Measurements from ENCODE around the gene ABI2. TPM values are rescaled to one million over a fixed set of nuclear protein-coding genes. Genes with fewer than 3 reads are reported as not detected.

Gene ABI2
- polyA plus RNA-seq, 1 of the 3 experiments (the other 2 are of a cell fraction) = 51.5 TPM

DNA sequence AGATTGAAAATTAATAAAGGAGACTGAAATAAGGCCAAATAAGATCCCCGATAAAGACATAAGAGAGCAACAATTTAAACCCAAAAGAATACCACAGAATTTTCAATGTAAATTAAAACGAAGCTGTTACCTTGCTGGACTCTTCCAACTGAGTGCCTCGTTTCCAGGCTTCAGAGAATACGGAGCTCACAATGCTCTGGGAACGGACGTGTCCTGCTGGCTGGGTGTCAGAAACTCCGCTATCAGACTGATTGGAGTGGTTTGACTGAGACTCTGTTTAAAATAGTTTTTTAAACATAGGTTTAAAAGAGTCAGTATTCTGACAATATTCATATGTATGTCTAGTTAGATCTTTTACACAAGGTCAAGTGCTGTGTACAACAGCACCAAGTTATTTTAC is 116.5 kb downstream of the ABI2 start:
- DNase-seq = no peak
- POLR2A ChIA-PET = no interaction called here
- peak overlapping the region in 1 of 2 experiments; percentile 61; a peak in 1 of 4 replicates for H3K27ac ChIP-seq (ENCODE audit: low read depth in 2 of 2, low read length in 1 of 2)

More for the DNA sequence above, 116.5 kb downstream of the ABI2 start:
- CTCF ChIA-PET = interaction anchor here (1.1 kb wide), 1 partner anchor 10 kb away, joined by 4 read pairs; no protein-coding TSS in a partner anchor
- Histone ChIP-seq H3K36me3 (replicated peaks in 1 of 2; ENCODE audit: control insufficient read depth in 1 of 2, insufficient read depth in 2 of 2, low read length in 1 of 2) (peaks cover 60 to 63% of the 10 kb centered on the region in 2 experiments), H4K20me1 (ENCODE audit: insufficient read depth) (no peaks in the 10 kb centered on the region), H3K4me3 (ENCODE audit: low read depth in 2 of 2, low read length in 1 of 2) (no peak overlapping the region), H3K4me2 (no peak overlapping the region), H3K4me1 (ENCODE audit: control insufficient read depth in 1 of 2, insufficient read depth in 2 of 2, low read depth in 1 of 2, low read length in 1 of 2) (peaks cover 0 to 2% of the 10 kb centered on the region in 2 experiments; a peak in 1 of 4 replicates), H3K9me2 (no peaks in the 10 kb centered on the region), H2AFZ (ENCODE audit: low read depth) (no peak overlapping the region), H3K79me2 (ENCODE audit: insufficient read depth) (peaks cover 24% of the 10 kb centered on the region; the same call in 1 of the 2 replicates), H3K9ac (no peak overlapping the region), H3K27me3 (ENCODE audit: insufficient read depth) (no peaks in the 10 kb centered on the region), H3F3A (replicated peaks; ENCODE audit: insufficient read depth) (peaks cover 27% of the 10 kb centered on the region), H3K9me3 (no peaks in the 10 kb centered on the region)
- TF ChIP-seq GATA2 (CRISPR knock-in tag; IDR thresholded peaks at IDR 0.05) (no peak), SIN3A (IDR thresholded peaks at IDR 0.05; ENCODE audit: borderline replicate concordance, low read depth, low read length) (no peak), RCOR1 (IDR thresholded peaks at IDR 0.05; ENCODE audit: low read length) (no peak), GABPA (IDR thresholded peaks at IDR 0.05; ENCODE audit: low read depth) (no peak), MXI1 (IDR thresholded peaks at IDR 0.05; ENCODE audit: low read depth, low read length) (no peak), SMC3 (IDR thresholded peaks at IDR 0.05; ENCODE audit: low read depth, low read length) (no peak), MEF2A (IDR thresholded peaks at IDR 0.05; ENCODE audit: borderline replicate concordance, low read depth) (no peak), NRF1 (IDR thresholded peaks at IDR 0.05; ENCODE audit: low read depth, low read length) (no peak), FOSL2 (IDR thresholded peaks at IDR 0.05; ENCODE audit: borderline replicate concordance, low read depth) (no peak), JUND (IDR thresholded peaks at IDR 0.05) (no peak), NFIC (IDR thresholded peaks at IDR 0.05; ENCODE audit: borderline replicate concordance) (no peak), FOXM1 (IDR thresholded peaks at IDR 0.05; ENCODE audit: low read depth) (no peak), EZH2phosphoT487 (IDR thresholded peaks at IDR 0.05; ENCODE audit: borderline replicate concordance, low read depth) (no peak)
- TF ChIP-seq, protein P1, sequence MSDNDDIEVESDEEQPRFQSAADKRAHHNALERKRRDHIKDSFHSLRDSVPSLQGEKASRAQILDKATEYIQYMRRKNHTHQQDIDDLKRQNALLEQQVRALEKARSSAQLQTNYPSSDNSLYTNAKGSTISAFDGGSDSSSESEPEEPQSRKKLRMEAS (IDR thresholded peaks at IDR 0.05; ENCODE audit: low read depth) = no peak
- TF ChIP-seq, protein P2, sequence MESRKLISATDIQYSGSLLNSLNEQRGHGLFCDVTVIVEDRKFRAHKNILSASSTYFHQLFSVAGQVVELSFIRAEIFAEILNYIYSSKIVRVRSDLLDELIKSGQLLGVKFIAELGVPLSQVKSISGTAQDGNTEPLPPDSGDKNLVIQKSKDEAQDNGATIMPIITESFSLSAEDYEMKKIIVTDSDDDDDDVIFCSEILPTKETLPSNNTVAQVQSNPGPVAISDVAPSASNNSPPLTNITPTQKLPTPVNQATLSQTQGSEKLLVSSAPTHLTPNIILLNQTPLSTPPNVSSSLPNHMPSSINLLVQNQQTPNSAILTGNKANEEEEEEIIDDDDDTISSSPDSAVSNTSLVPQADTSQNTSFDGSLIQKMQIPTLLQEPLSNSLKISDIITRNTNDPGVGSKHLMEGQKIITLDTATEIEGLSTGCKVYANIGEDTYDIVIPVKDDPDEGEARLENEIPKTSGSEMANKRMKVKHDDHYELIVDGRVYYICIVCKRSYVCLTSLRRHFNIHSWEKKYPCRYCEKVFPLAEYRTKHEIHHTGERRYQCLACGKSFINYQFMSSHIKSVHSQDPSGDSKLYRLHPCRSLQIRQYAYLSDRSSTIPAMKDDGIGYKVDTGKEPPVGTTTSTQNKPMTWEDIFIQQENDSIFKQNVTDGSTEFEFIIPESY (IDR thresholded peaks at IDR 0.05; ENCODE audit: borderline replicate concordance, low read depth) = no peak
- TF ChIP-seq, protein P3, sequence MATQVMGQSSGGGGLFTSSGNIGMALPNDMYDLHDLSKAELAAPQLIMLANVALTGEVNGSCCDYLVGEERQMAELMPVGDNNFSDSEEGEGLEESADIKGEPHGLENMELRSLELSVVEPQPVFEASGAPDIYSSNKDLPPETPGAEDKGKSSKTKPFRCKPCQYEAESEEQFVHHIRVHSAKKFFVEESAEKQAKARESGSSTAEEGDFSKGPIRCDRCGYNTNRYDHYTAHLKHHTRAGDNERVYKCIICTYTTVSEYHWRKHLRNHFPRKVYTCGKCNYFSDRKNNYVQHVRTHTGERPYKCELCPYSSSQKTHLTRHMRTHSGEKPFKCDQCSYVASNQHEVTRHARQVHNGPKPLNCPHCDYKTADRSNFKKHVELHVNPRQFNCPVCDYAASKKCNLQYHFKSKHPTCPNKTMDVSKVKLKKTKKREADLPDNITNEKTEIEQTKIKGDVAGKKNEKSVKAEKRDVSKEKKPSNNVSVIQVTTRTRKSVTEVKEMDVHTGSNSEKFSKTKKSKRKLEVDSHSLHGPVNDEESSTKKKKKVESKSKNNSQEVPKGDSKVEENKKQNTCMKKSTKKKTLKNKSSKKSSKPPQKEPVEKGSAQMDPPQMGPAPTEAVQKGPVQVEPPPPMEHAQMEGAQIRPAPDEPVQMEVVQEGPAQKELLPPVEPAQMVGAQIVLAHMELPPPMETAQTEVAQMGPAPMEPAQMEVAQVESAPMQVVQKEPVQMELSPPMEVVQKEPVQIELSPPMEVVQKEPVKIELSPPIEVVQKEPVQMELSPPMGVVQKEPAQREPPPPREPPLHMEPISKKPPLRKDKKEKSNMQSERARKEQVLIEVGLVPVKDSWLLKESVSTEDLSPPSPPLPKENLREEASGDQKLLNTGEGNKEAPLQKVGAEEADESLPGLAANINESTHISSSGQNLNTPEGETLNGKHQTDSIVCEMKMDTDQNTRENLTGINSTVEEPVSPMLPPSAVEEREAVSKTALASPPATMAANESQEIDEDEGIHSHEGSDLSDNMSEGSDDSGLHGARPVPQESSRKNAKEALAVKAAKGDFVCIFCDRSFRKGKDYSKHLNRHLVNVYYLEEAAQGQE (IDR thresholded peaks at IDR 0.05; ENCODE audit: low read depth, low read length) = no peak
- 94% methylated on average over 7 of the region's 7 CpGs for whole genome bisulfite sequencing (ENCODE audit: low lambda C conversion rate)
